Astrocyte (in vitro differentiated cells and primary cell): ENCODE data around the gene PHC2. TPM values are rescaled to one million over a fixed set of nuclear protein-coding genes. Genes with fewer than 3 reads are reported as not detected.

Experiments
- DNase-seq: peaks from one replicate; pipeline ENCODE4 v3.0.0-alpha.2; 2010; ENCODE audit warnings: low read depth
- FAIRE-seq: peaks from 2 replicates; lab custom pipeline; 2011; peaks lifted over from hg19 to GRCh38; lab: Jason Lieb, UNC
- H2AFZ ChIP-seq: 2 replicates; pipeline ENCODE4 v1.6.0; 2012; ENCODE audit warnings: low read depth, low read length, inconsistent platforms
- H3K27ac ChIP-seq: 2 replicates; pipeline ENCODE4 v1.5.1; 2011; ENCODE audit warnings: low read depth, low read length, inconsistent platforms
- H3K27me3 ChIP-seq: 2 replicates; pipeline ENCODE4 v1.6.0; 2011; ENCODE audit warnings: low read length, inconsistent platforms; ENCODE audit not compliant: insufficient read depth
- H3K36me3 ChIP-seq: 2 replicates; pipeline ENCODE4 v1.5.1; 2011; ENCODE audit warnings: low read length, inconsistent platforms; ENCODE audit not compliant: insufficient read depth
- H3K4me1 ChIP-seq: 2 replicates; pipeline ENCODE4 v1.5.1; 2011; ENCODE audit warnings: low read length, inconsistent platforms; ENCODE audit not compliant: insufficient read depth
- H3K4me2 ChIP-seq: 2 replicates; pipeline ENCODE4 v1.6.0; 2012; ENCODE audit warnings: low read length, inconsistent platforms
- H3K4me3 ChIP-seq: 2 replicates; pipeline ENCODE4 v1.5.1; 2011; ENCODE audit warnings: low read depth, mild to moderate bottlenecking, low read length, inconsistent platforms; ENCODE audit not compliant: insufficient read depth
- H3K79me2 ChIP-seq: 2 replicates; pipeline ENCODE4 v1.6.0; 2012; ENCODE audit warnings: mild to moderate bottlenecking, low read length, inconsistent platforms; ENCODE audit not compliant: insufficient read depth
- H3K9ac ChIP-seq: 2 replicates; pipeline ENCODE4 v1.6.0; 2012; ENCODE audit warnings: mild to moderate bottlenecking, low read length, inconsistent platforms
- H3K9me3 ChIP-seq: 2 replicates; pipeline ENCODE4 v1.5.1; 2012; ENCODE audit warnings: low read depth, mild to moderate bottlenecking, low read length, inconsistent platforms; ENCODE audit not compliant: insufficient read depth
- H4K20me1 ChIP-seq: 2 replicates; pipeline ENCODE4 v1.6.0; 2012; ENCODE audit warnings: low read length, inconsistent platforms; ENCODE audit not compliant: insufficient read depth
- H3K27ac Mint-ChIP-seq: one replicate; pipeline ENCODE4 v1.8.0; 2021; ENCODE audit warnings: mild to moderate bottlenecking, mixed read lengths; ENCODE audit not compliant: unreplicated experiment
- H3K27me3 Mint-ChIP-seq: one replicate; pipeline ENCODE4 v1.8.0; 2021; ENCODE audit warnings: low read depth, mixed read lengths; ENCODE audit not compliant: unreplicated experiment
- H3K36me3 Mint-ChIP-seq: one replicate; pipeline ENCODE4 v1.8.0; 2021; ENCODE audit warnings: low read depth, mixed read lengths; ENCODE audit not compliant: unreplicated experiment
- H3K4me1 Mint-ChIP-seq: one replicate; pipeline ENCODE4 v1.8.0; 2021; ENCODE audit warnings: low read depth, mixed read lengths; ENCODE audit not compliant: unreplicated experiment
- H3K4me3 Mint-ChIP-seq: one replicate; pipeline ENCODE4 v1.8.0; 2021; ENCODE audit warnings: mild to moderate bottlenecking, moderate library complexity, mixed read lengths; ENCODE audit not compliant: unreplicated experiment
- H3K9me3 Mint-ChIP-seq: one replicate; pipeline ENCODE4 v1.8.0; 2021; ENCODE audit warnings: mild to moderate bottlenecking, mixed read lengths; ENCODE audit not compliant: unreplicated experiment
- CTCF ChIP-seq: IDR thresholded peaks from 2 replicates; pipeline ENCODE4 v1.5.1; 2011; ENCODE audit warnings: low read depth, mild to moderate bottlenecking, inconsistent platforms, low read length, moderate library complexity; ENCODE audit not compliant: insufficient read depth
- EZH2 ChIP-seq: IDR thresholded peaks from 2 replicates; pipeline ENCODE4 v1.6.1; 2012; ENCODE audit warnings: mild to moderate bottlenecking, low read length, inconsistent platforms; ENCODE audit not compliant: insufficient read depth
- total RNA-seq: library from RNA; stranded (reverse); gene quantifications from 2 replicates; pipeline ENCODE4 v1.2.1, GENCODE V29; 2021

Gene PHC2
- total RNA-seq, 1 donor from 2014 or later: 113 TPM

- FAIRE-seq (no peak), DNase-seq (no peak)
- no peaks in the 10 kb centered on the region for H3K27me3 ChIP-seq
- Mint-ChIP-seq H3K4me1 (peaks cover 92% of the 10 kb centered on the region), H3K9me3 (no peaks in the 10 kb centered on the region), H3K4me3 (peak overlapping the region; percentile 60), H3K36me3 (peaks cover 35% of the 10 kb centered on the region), H3K27ac (peak overlapping the region; percentile 80), H3K27me3 (no peaks in the 10 kb centered on the region)
- no peak overlapping the region for H3K27ac ChIP-seq
- H3K4me3 ChIP-seq: no peak overlapping the region
- H3K4me1 ChIP-seq: peaks cover 72% of the 10 kb centered on the region
- H3K9me3 ChIP-seq: no peaks in the 10 kb centered on the region
- H3K4me2 ChIP-seq: peak overlapping the region; percentile 29
- H4K20me1 ChIP-seq: peaks cover 100% of the 10 kb centered on the region
- peaks cover 100% of the 10 kb centered on the region for H3K79me2 ChIP-seq
- no peak overlapping the region for H3K9ac ChIP-seq
- no peak for TF ChIP-seq CTCF
- no peak for TF ChIP-seq EZH2
- peaks cover 54% of the 10 kb centered on the region for H3K36me3 ChIP-seq
- no peak overlapping the region for H2AFZ ChIP-seq
These were observed 94.3 kb downstream of the PHC2 start for GRCh38 chr1:33336580-33336979.

GRCh38 chr1:33335020-33335419 is 95.9 kb downstream of the PHC2 start:
- H3K9me3 ChIP-seq: no peaks in the 10 kb centered on the region
- no peak overlapping the region for H2AFZ ChIP-seq
- Mint-ChIP-seq H3K4me1 (peaks cover 90% of the 10 kb centered on the region), H3K9me3 (no peaks in the 10 kb centered on the region), H3K4me3 (no peak overlapping the region), H3K27ac (no peak overlapping the region), H3K27me3 (no peaks in the 10 kb centered on the region), H3K36me3 (peaks cover 42% of the 10 kb centered on the region)
- peaks cover 100% of the 10 kb centered on the region for H3K79me2 ChIP-seq
- no peak overlapping the region for H3K27ac ChIP-seq
- FAIRE-seq: no peak
- no peaks in the 10 kb centered on the region for H3K27me3 ChIP-seq
- H4K20me1 ChIP-seq: peaks cover 100% of the 10 kb centered on the region
- TF ChIP-seq EZH2 (no peak), CTCF (no peak)
- H3K4me1 ChIP-seq: peaks cover 60% of the 10 kb centered on the region
- H3K9ac ChIP-seq: peak overlapping the region; percentile 20
- no peak overlapping the region for H3K4me2 ChIP-seq
- no peak for DNase-seq
- H3K4me3 ChIP-seq: no peak overlapping the region
- peaks cover 60% of the 10 kb centered on the region for H3K36me3 ChIP-seq

- no peak overlapping the region for H2AFZ ChIP-seq
- no peaks in the 10 kb centered on the region for H3K27me3 ChIP-seq
- TF ChIP-seq EZH2 (no peak), CTCF (no peak)
- H3K4me1 ChIP-seq: peaks cover 52% of the 10 kb centered on the region
- no peak for DNase-seq
- H3K36me3 ChIP-seq: peaks cover 64% of the 10 kb centered on the region
- H3K4me3 ChIP-seq: no peak overlapping the region
- H3K4me3 Mint-ChIP-seq: no peak overlapping the region
- peaks cover 46% of the 10 kb centered on the region for H3K36me3 Mint-ChIP-seq
- no peaks in the 10 kb centered on the region for H3K9me3 Mint-ChIP-seq
- H3K27me3 Mint-ChIP-seq: no peaks in the 10 kb centered on the region
- H3K79me2 ChIP-seq: peaks cover 99% of the 10 kb centered on the region
- H3K4me2 ChIP-seq: no peak overlapping the region
- no peaks in the 10 kb centered on the region for H3K9me3 ChIP-seq
- H4K20me1 ChIP-seq: peaks cover 100% of the 10 kb centered on the region
- no peak for FAIRE-seq
- peaks cover 85% of the 10 kb centered on the region for H3K4me1 Mint-ChIP-seq
- H3K9ac ChIP-seq: no peak overlapping the region
- no peak overlapping the region for H3K27ac ChIP-seq
- peak overlapping the region; percentile 63 for H3K27ac Mint-ChIP-seq
These were observed 96.8 kb downstream of the PHC2 start for GRCh38 chr1:33334081-33334552.
